Neutrophil (primary cell): ENCODE measurements around the gene GSTO1.

ENCODE experiments used
- H3K27ac ChIP-seq: fragments of 200-600 bp; sonication (generic); 2 replicates; pipeline ENCODE4 v1.5.1; 2016; ENCODE audit warnings: mild to moderate bottlenecking, moderate library complexity
- H3K27me3 ChIP-seq: fragments of 200-600 bp; sonication (generic); 2 replicates; pipeline ENCODE4 v1.6.0; 2016; ENCODE audit warnings: mild to moderate bottlenecking
- H3K36me3 ChIP-seq: fragments of 200-600 bp; sonication (generic); 2 replicates; pipeline ENCODE4 v1.5.1; 2017
- H3K4me1 ChIP-seq, 2 experiments: fragments of 200-600 bp in 1 of 2; sonication (generic) in 1 of 2; 1 replicate in 1 of 2; 2 replicates in 1 of 2; pipeline versions ENCODE4 v1.5.1 to v1.6.1; 2013 to 2016; ENCODE audit warnings: low read depth in 1 of 2, low read length in 1 of 2, mild to moderate bottlenecking in 1 of 2, moderate library complexity in 1 of 2; ENCODE audit not compliant: control insufficient read depth in 1 of 2, insufficient read depth in 1 of 2
- H3K4me3 ChIP-seq, 2 experiments: fragments of 200-600 bp in 1 of 2; sonication (generic) in 1 of 2; 1 replicate in 1 of 2; 2 replicates in 1 of 2; pipeline ENCODE4 v1.5.1; 2013 to 2016; ENCODE audit warnings: low read depth in 1 of 2, low read length in 1 of 2, mild to moderate bottlenecking in 1 of 2, moderate library complexity in 1 of 2
- H3K9me3 ChIP-seq: fragments of 200-600 bp; sonication (generic); 2 replicates; pipeline ENCODE4 v1.5.1; 2016
- CTCF ChIP-seq: fragments of 200-600 bp; sonication (generic); IDR thresholded peaks from 2 replicates; pipeline ENCODE4 v1.5.1; 2016; ENCODE audit warnings: antibody characterized with exemption

GSTO1 gene

DNA sequence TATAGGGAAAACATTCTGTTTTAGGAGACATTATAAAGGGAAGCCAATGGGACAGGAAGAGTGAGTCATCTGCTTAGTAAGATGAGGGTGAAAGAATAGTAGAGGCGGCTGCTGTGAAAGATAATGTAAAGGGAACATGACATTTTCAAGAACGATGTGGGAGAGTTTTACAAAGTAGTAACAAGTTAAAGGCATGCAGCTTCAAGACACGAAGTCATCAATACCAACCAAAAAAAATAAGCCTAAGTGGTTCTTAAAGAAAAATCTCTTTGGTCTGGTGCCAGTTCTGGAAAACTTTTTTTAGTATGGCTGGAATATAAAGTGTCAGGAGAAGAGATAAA, 6.1 kb downstream of the GSTO1 start:
- Histone ChIP-seq H3K4me1 (peaks cover 46 to 54% of the 10 kb centered on the region in 2 experiments), H3K9me3 (no peaks in the 10 kb centered on the region), H3K27me3 (no peaks in the 10 kb centered on the region), H3K4me3 (no peak overlapping the region), H3K27ac (peak overlapping the region; percentile 41), H3K36me3 (peaks cover 46% of the 10 kb centered on the region)
- TF ChIP-seq CTCF, result no peak

DNA sequence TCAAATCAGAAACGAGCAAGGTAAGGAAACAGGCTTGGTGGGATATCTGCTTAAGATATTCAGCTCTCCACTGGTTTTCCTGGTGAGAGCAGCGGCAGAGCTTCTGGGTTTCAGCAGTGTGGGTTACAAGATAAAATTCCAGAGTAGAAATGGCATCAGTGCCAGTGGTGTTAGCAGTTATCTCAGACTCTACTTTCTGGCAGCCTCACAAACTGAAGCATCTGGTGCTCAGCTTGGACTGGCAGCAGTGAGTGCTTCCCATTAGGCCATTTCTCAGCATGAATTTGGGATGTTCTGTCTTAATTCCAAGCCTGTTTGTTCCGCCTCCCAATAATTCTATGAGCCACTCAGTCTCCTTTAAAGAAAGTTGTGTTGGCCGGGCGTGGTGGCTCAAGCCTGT, 7.4 kb downstream of the GSTO1 start:
- no peaks in the 10 kb centered on the region for H3K27me3 ChIP-seq
- H3K9me3 ChIP-seq, result no peaks in the 10 kb centered on the region
- H3K4me1 ChIP-seq, result peaks cover 36 to 41% of the 10 kb centered on the region in 2 experiments
- peaks cover 57% of the 10 kb centered on the region for H3K36me3 ChIP-seq
- no peak for TF ChIP-seq CTCF
- H3K27ac ChIP-seq, result no peak overlapping the region
- no peak overlapping the region for H3K4me3 ChIP-seq

DNA sequence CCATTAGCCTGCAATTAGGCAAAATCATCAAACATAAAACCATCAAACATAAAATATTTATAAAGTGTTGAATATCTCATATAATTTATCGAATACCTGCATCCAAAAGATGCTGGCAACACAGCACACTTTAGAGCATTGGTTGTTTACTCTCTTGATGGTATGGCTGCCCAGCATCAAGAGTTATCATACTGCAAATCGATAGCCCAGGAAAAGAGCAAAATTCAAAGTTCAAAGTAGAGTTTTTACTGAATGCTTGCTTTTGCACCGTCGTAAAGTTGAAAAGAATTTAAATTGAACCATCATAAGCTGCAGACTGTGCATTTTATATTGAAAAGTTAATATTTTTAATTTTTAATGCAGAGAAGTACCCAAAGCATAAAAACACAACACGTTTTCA, 10.1 kb downstream of the GSTO1 start:
- no peaks in the 10 kb centered on the region for H3K9me3 ChIP-seq
- TF ChIP-seq CTCF, result no peak
- peaks cover 61% of the 10 kb centered on the region for H3K36me3 ChIP-seq
- no peak overlapping the region for H3K4me3 ChIP-seq
- no peaks in the 10 kb centered on the region for H3K27me3 ChIP-seq
- H3K4me1 ChIP-seq, result peaks cover 28 to 37% of the 10 kb centered on the region in 2 experiments
- H3K27ac ChIP-seq, result no peak overlapping the region

GRCh38 chr10:104267721-104268404, 13.2 kb downstream of the GSTO1 start:
- peak overlapping the region; percentile 71 to 92 for H3K4me3 ChIP-seq
- H3K9me3 ChIP-seq, result no peaks in the 10 kb centered on the region
- TF ChIP-seq CTCF, result no peak
- peak overlapping the region; percentile 92 for H3K27ac ChIP-seq
- peaks cover 40% of the 10 kb centered on the region for H3K36me3 ChIP-seq
- H3K4me1 ChIP-seq, result peaks cover 15 to 22% of the 10 kb centered on the region in 2 experiments
- H3K27me3 ChIP-seq, result no peaks in the 10 kb centered on the region

GRCh38 chr10:104268405-104268712, 13.7 kb downstream of the GSTO1 start:
- H3K9me3 ChIP-seq, result no peaks in the 10 kb centered on the region
- peak overlapping the region; percentile 92 for H3K27ac ChIP-seq
- H3K27me3 ChIP-seq, result no peaks in the 10 kb centered on the region
- H3K4me3 ChIP-seq, result peak overlapping the region; percentile 71 to 92
- H3K4me1 ChIP-seq, result peaks cover 15 to 22% of the 10 kb centered on the region in 2 experiments
- peaks cover 36% of the 10 kb centered on the region for H3K36me3 ChIP-seq
- no peak for TF ChIP-seq CTCF
